SK-N-MC (cell line): ENCODE measurements around the gene WBP1.
"Not testable (repeated sequence)": the region's sequence is repeated elsewhere in the genome, so short reads cannot be mapped to it uniquely, and the experiment has no call there.

Experiments
- DNase-seq: peaks from one replicate; pipeline ENCODE4 v3.0.0-alpha.2; 2011; ENCODE audit warnings: low read depth, low spot score
- H3K27ac ChIP-seq: fragments of 200-600 bp; sonication (generic); 2 replicates; pipeline ENCODE4 v1.5.1; 2016; ENCODE audit warnings: mixed run types
- H3K36me3 ChIP-seq: fragments of 200-600 bp; sonication (generic); 2 replicates; pipeline ENCODE4 v1.6.1; 2017; ENCODE audit warnings: antibody characterized with exemption, low read length, mixed read lengths; ENCODE audit not compliant: insufficient read depth
- H3K4me3 ChIP-seq: fragments of 200-600 bp; sonication (generic); 2 replicates; pipeline ENCODE4 v1.5.1; 2016
- H3K9ac ChIP-seq: fragments of 200-600 bp; sonication (generic); 2 replicates; pipeline ENCODE4 v1.8.0; 2017; ENCODE audit warnings: mixed run types, mixed read lengths; ENCODE audit not compliant: insufficient read length
- H3K9me3 ChIP-seq: fragments of 200-600 bp; sonication (generic); 2 replicates; pipeline ENCODE4 v1.6.1; 2017; ENCODE audit warnings: low read depth, mild to moderate bottlenecking, antibody characterized with exemption, low read length, moderate library complexity, mixed read lengths
- EZH2 ChIP-seq: fragments of 200-600 bp; sonication (generic); IDR thresholded peaks from one replicate; pipeline ENCODE4 v1.6.1; 2017; ENCODE audit warnings: antibody characterized with exemption
- FOXP2 ChIP-seq: optimal IDR thresholded peaks from 2 replicates; pipeline ENCODE3; 2011; ENCODE audit warnings: mild to moderate bottlenecking, moderate library complexity; ENCODE audit not compliant: insufficient read depth; ENCODE audit errors: extremely low read length, control extremely low read depth
- POLR2AphosphoS5 ChIP-seq: IDR thresholded peaks from 2 replicates; pipeline ENCODE4 v1.6.1; 2012; ENCODE audit warnings: mild to moderate bottlenecking, low read depth, low read length, borderline replicate concordance

WBP1 gene

GRCh38 chr2:74418312-74418711, 39.9 kb upstream of the WBP1 start:
- Histone ChIP-seq H3K9ac (no peak overlapping the region), H3K4me3 (no peak overlapping the region), H3K36me3 (no peaks in the 10 kb centered on the region), H3K27ac (no peak overlapping the region), H3K9me3 (no peaks in the 10 kb centered on the region)
- no peak for TF ChIP-seq EZH2
- TF ChIP-seq POLR2AphosphoS5 = no peak
- TF ChIP-seq FOXP2 = no peak
- DNase-seq = no peak

DNA sequence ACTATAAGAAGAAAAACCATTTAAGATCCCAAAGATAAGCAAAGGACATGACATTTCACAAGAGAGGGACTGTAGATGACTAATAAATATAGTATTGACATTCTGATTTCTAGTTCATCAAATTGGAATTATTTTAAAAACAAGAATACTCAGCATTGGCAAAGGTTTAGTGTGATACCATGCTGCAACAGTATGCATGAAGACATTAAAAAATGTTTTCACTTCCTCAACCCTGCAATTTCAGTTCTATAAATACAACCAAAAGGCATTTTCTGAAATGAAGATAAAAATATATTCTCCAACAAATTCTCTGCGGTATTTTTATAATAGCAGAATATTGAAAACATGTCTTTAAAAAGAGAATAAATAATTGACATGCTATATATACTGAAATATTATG, 38.9 kb upstream of the WBP1 start:
- no peak for DNase-seq
- Histone ChIP-seq H3K27ac (no peak overlapping the region), H3K9me3 (no peaks in the 10 kb centered on the region), H3K36me3 (no peaks in the 10 kb centered on the region), H3K4me3 (no peak overlapping the region), H3K9ac (no peak overlapping the region)
- no peak for TF ChIP-seq FOXP2
- no peak for TF ChIP-seq POLR2AphosphoS5
- no peak for TF ChIP-seq EZH2

DNA sequence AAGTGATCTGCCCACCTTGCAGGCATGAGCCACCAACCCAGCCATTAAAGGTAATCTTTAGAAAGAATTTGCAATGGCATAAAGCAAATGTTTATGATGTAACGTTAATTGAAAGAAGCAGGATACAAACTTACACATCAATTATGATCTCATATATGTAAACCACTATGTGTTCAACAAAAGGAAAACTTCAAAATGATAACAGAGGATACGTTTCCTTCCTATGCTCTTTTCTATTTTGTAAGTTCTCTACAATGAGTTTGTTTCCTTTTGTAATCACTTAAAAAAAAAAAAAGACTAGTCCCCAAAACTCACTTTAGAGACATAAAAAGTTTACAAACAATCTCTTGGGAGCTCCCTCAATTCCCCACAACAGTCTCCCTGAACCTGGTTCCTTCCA, 38.2 kb upstream of the WBP1 start:
- Histone ChIP-seq H3K9ac (no peak overlapping the region), H3K27ac (no peak overlapping the region), H3K4me3 (no peak overlapping the region), H3K9me3 (no peaks in the 10 kb centered on the region), H3K36me3 (no peaks in the 10 kb centered on the region)
- no peak for DNase-seq
- TF ChIP-seq EZH2 (no peak), POLR2AphosphoS5 (no peak), FOXP2 (no peak)

DNA sequence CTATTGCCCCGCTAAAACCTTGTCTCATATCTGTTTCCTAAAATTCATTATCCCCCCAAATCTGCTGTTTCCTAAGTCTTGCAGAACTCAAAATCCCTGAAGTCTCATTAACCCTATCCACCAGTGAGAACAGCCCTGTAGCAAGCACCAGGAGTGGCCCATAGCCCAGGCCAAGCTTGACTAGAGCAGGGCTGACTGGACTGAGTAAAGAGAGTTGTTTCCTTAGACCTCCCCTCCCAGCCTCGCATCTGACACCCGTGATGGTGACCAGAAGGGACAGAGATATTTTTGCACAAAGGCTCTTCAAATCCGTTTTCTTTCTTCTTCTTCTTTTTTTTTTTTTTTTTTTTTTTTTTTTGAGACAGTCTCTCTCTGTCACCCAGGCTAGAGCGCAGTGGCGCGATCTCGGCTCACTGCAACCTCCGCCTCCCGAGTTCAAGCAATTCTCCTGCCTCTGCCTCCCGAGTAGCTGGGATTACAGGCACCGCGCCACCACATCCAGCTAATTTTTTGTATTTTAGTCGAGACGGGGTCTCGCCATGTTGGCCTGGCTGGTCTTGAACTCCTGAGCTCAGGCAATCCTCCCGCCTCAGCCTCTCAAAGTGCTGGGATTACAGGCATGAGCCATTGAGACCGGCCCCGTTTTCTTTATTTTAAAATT, 37.7 kb upstream of the WBP1 start:
- H3K9ac ChIP-seq, DNase-seq, H3K27ac ChIP-seq, H3K9me3 ChIP-seq, H3K36me3 ChIP-seq: not testable (repeated sequence)
- peak overlapping the region; percentile 86 for H3K4me3 ChIP-seq

GRCh38 chr2:74421221-74421870, 36.9 kb upstream of the WBP1 start, which contains the start of the genes C2orf81 and WDR54:
Gene C2orf81, minus strand, starts transcription at chr2:74421619. Its CDS starts 59 bp downstream, at chr2:74421560.
Gene WDR54, plus strand, starts transcription at chr2:74421730. Its CDS starts 424 bp downstream, at chr2:74422154.
- no peaks in the 10 kb centered on the region for H3K9me3 ChIP-seq
- H3K36me3 ChIP-seq = no peaks in the 10 kb centered on the region; the same call in 1 of the 2 replicates
- no peak for TF ChIP-seq EZH2
- TF ChIP-seq POLR2AphosphoS5 = peak; percentile 85
- H3K4me3 ChIP-seq = peak within 1 kb of the TSS; percentile 86
- H3K27ac ChIP-seq = no peak within 1 kb of the TSS
- peak within 1 kb of the TSS; percentile 50 for H3K9ac ChIP-seq
- DNase-seq = no peak

DNA sequence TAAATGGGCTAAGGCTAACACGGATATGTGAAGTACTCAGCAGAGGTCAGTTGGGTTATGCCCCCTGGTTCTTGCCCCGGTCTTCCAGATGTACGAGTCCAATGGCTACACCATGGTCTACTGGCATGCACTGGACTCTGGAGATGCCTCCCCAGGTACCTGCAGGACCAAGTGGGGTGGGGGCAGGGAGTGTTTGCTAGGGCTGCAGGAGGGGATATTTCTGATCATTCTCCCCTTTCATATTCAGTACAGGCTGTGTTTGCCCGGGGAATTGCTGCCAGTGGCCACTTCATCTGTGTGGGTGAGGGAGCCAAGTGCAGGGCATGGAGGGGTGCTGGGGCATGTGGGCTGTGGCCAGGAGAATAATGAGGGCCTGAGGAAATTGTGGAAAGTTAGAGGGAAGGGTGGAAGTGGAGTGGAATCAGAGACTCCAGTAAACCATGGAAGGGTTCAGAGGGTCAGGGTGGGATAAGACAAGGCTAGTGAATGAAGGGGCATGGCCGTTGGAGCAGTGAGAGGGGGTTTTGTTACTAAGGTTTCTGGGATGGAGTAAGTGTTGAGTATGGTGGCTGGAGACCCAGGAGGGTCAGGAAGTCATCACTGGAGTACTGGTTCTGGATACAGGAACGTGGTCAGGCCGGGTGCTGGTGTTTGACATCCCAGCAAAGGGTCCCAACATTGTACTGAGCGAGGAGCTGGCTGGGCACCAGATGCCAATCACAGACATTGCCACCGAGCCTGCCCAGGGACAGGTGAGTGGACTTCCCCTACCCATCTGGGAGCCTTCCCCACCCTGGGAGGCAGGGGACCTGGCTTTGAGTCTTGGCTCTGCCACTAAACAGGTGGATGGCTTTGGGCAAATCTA, 34.8 kb upstream of the WBP1 start:
- DNase-seq = no peak
- TF ChIP-seq EZH2 = no peak
- no peak for TF ChIP-seq FOXP2
- TF ChIP-seq POLR2AphosphoS5 = no peak
- H3K9ac ChIP-seq = no peak overlapping the region
- H3K4me3 ChIP-seq = no peak overlapping the region
- no peak overlapping the region for H3K27ac ChIP-seq
- no peaks in the 10 kb centered on the region; the same call in 1 of the 2 replicates for H3K36me3 ChIP-seq
- H3K9me3 ChIP-seq = no peaks in the 10 kb centered on the region

DNA sequence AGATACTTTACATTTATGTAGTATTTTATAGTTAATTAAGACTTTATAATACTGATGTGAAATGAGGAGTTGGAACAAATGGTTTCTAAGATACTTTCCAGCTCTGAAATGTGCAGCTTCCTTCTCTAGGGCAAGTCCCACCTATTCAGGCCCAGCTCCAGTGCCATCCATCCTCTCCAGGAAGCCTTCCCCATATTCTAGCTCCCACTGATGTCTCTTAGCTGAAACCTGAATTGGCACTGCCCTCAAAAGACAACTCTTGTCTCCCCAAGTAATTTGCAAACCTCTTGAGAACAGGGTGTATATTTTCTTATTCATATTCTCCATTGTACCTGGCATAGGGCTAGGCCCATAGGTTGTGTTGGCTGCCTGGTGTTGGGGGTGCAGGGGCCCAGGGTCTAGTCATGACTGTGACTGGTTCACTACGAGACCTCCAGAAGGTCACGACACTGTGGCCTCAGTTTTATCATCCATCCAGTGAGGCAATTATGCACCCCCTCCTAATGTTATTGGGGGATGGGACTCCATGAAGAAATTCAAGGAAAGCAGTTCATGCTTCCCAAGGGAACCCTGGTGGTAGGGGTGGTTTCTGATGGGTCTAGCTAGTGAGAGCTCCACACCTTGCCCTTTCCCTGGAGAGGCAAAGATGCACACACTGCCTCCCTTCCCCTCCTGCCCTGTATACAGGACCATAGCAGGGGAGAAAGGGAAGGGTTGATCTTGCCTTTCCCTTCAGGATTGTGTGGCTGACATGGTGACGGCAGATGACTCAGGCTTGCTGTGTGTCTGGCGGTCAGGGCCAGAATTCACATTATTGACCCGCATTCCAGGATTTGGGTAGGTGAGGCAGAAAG, 33.9 kb upstream of the WBP1 start:
- H3K27ac ChIP-seq = no peak overlapping the region
- H3K9ac ChIP-seq = no peak overlapping the region
- TF ChIP-seq POLR2AphosphoS5 = peak; percentile 37; the same call in 1 of the 2 replicates
- TF ChIP-seq EZH2 = no peak
- TF ChIP-seq FOXP2 = no peak
- no peak overlapping the region for H3K4me3 ChIP-seq
- no peaks in the 10 kb centered on the region for H3K9me3 ChIP-seq
- H3K36me3 ChIP-seq = peaks cover 4% of the 10 kb centered on the region; the same call in 1 of the 2 replicates
- DNase-seq = no peak
